ENCODE data around the gene DSN1.

DNA sequence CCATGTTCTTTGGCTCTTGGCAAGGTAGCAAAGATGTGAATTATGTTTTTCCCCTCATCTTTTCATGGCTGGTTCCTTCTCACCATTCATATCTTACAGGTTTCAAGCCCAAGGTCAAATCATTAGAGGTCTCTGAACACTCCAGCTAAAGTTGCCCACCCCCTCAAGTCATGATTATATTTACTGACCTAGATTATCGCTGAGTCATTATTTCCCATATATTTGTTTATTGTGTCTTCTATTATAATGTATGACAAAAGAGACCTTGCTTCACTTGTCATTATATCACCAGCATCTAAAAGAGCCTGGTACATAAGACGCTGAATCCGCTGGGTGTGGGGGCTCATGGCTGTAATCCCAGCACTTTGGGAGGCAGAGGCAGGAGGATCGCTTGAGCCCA, 12.4 kb downstream of the DSN1 start:
- TF ChIP-seq, protein P1, sequence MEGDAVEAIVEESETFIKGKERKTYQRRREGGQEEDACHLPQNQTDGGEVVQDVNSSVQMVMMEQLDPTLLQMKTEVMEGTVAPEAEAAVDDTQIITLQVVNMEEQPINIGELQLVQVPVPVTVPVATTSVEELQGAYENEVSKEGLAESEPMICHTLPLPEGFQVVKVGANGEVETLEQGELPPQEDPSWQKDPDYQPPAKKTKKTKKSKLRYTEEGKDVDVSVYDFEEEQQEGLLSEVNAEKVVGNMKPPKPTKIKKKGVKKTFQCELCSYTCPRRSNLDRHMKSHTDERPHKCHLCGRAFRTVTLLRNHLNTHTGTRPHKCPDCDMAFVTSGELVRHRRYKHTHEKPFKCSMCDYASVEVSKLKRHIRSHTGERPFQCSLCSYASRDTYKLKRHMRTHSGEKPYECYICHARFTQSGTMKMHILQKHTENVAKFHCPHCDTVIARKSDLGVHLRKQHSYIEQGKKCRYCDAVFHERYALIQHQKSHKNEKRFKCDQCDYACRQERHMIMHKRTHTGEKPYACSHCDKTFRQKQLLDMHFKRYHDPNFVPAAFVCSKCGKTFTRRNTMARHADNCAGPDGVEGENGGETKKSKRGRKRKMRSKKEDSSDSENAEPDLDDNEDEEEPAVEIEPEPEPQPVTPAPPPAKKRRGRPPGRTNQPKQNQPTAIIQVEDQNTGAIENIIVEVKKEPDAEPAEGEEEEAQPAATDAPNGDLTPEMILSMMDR (IDR thresholded peaks at IDR 0.05), result no peak
- TF ChIP-seq RAD21 (conservative IDR thresholded peaks at IDR 0.05 in 1 of 2, IDR thresholded peaks at IDR 0.05 in 1 of 2), result no peak
